ENCODE data around the gene CCDC177.
A peak's percentile ranks its signal among the peaks of the same experiment; 100 is the strongest.

CCDC177 gene
- total RNA-seq, result 0 reads per million in 2 donors

GRCh38 chr14:69574263-69574953, at the start of gene CCDC177:
CCDC177 (minus strand) TSS chr14:69574871; CDS start chr14:69573622, 1,249 bp downstream.
- peak; percentile 65 for DNase-seq

GRCh38 chr14:69624136-69624535, 49.5 kb upstream of the CCDC177 start:
- no peak for DNase-seq

GRCh38 chr14:69620981-69621380, 46.3 kb upstream of the CCDC177 start:
- no peak for DNase-seq

- no peak for DNase-seq
Measured at GRCh38 chr14:69620211-69620611, 45.5 kb upstream of the CCDC177 start.

GRCh38 chr14:69619012-69619411, 44.3 kb upstream of the CCDC177 start:
- no peak for DNase-seq

- no peak for DNase-seq
Measured at GRCh38 chr14:69617796-69618195, 43.1 kb upstream of the CCDC177 start.

GRCh38 chr14:69616408-69616773, 41.7 kb upstream of the CCDC177 start:
- DNase-seq, result no peak

GRCh38 chr14:69615496-69616407, 41.1 kb upstream of the CCDC177 start:
- no peak for DNase-seq

- DNase-seq, result no peak
Measured at GRCh38 chr14:69615121-69615495, 40.4 kb upstream of the CCDC177 start.

- DNase-seq, result no peak
Measured at GRCh38 chr14:69614592-69614991, 39.9 kb upstream of the CCDC177 start.

- no peak for DNase-seq
Measured at GRCh38 chr14:69613312-69614073, 38.8 kb upstream of the CCDC177 start.

GRCh38 chr14:69612783-69613130, 38.1 kb upstream of the CCDC177 start:
- DNase-seq, result no peak

GRCh38 chr14:69612014-69612782, 37.5 kb upstream of the CCDC177 start:
- DNase-seq, result peak; percentile 41

GRCh38 chr14:69611172-69612013, 36.7 kb upstream of the CCDC177 start, which contains the start of gene SUSD6:
SUSD6 (plus strand) TSS chr14:69611596; CDS start chr14:69658593, 46,997 bp downstream.
- DNase-seq, result peak; percentile 86

- DNase-seq, result no peak
Measured at GRCh38 chr14:69610874-69611171, 36.2 kb upstream of the CCDC177 start.

- DNase-seq, result no peak
Measured at GRCh38 chr14:69610020-69610873, 35.6 kb upstream of the CCDC177 start.

- no peak for DNase-seq
Measured at GRCh38 chr14:69606258-69607184, 31.9 kb upstream of the CCDC177 start.

- no peak for DNase-seq
Measured at GRCh38 chr14:69605738-69606137, 31.1 kb upstream of the CCDC177 start.

- DNase-seq, result no peak
Measured at GRCh38 chr14:69600304-69600891, 25.7 kb upstream of the CCDC177 start.
